ENCODE results near the gene NCKAP5. TPM values are rescaled to one million over a fixed set of nuclear protein-coding genes. Genes with fewer than 3 reads are reported as not detected.

NCKAP5 gene
- total and polyA plus RNA-seq, 8 donors, result 4.0 to 22.1 (median 14.4) TPM

GRCh38 chr2:133504566-133505505, 63.4 kb downstream of the NCKAP5 start:
- H3K27me3 ChIP-seq, result no peaks in the 10 kb centered on the region
- H3K36me3 ChIP-seq, result no peaks in the 10 kb centered on the region
- no peak for TF ChIP-seq CTCF (IDR thresholded peaks at IDR 0.05)
- no peaks in the 10 kb centered on the region for H3K9me3 ChIP-seq
- H3K4me1 ChIP-seq, result no peaks in the 10 kb centered on the region
- no peak overlapping the region for H3K4me3 ChIP-seq
- ATAC-seq, result no peak
- H3K27ac ChIP-seq, result no peak overlapping the region
- DNase-seq, result peak in 1 of 4 donors; percentile 44
- intact Hi-C loops (cut with DNase I), result no loop called here

GRCh38 chr2:133503927-133504326, 64.3 kb downstream of the NCKAP5 start:
- no peaks in the 10 kb centered on the region for H3K4me1 ChIP-seq
- DNase-seq, result no peak
- no peak for ATAC-seq
- H3K4me3 ChIP-seq, result no peak overlapping the region
- H3K27me3 ChIP-seq, result no peaks in the 10 kb centered on the region
- H3K36me3 ChIP-seq, result no peaks in the 10 kb centered on the region
- H3K9me3 ChIP-seq, result no peaks in the 10 kb centered on the region
- no peak for TF ChIP-seq CTCF (IDR thresholded peaks at IDR 0.05)
- H3K27ac ChIP-seq, result no peak overlapping the region
- intact Hi-C loops (cut with DNase I), result no loop called here

GRCh38 chr2:133503323-133503722, 64.9 kb downstream of the NCKAP5 start:
- Histone ChIP-seq H3K27me3 (no peaks in the 10 kb centered on the region), H3K9me3 (no peaks in the 10 kb centered on the region), H3K36me3 (no peaks in the 10 kb centered on the region), H3K27ac (no peak overlapping the region), H3K4me1 (no peaks in the 10 kb centered on the region), H3K4me3 (no peak overlapping the region)
- no peak for TF ChIP-seq CTCF (IDR thresholded peaks at IDR 0.05)
- ATAC-seq (no peak), DNase-seq (no peak)
- intact Hi-C loops (cut with DNase I), result no loop called here

GRCh38 chr2:133502678-133503077, 65.6 kb downstream of the NCKAP5 start:
- no peak overlapping the region for H3K27ac ChIP-seq
- no peaks in the 10 kb centered on the region for H3K36me3 ChIP-seq
- H3K4me3 ChIP-seq, result no peak overlapping the region
- H3K9me3 ChIP-seq, result no peaks in the 10 kb centered on the region
- H3K27me3 ChIP-seq, result no peaks in the 10 kb centered on the region
- H3K4me1 ChIP-seq, result no peaks in the 10 kb centered on the region
- TF ChIP-seq CTCF (IDR thresholded peaks at IDR 0.05), result no peak
- no peak for ATAC-seq
- DNase-seq, result no peak
- intact Hi-C loops (cut with DNase I), result no loop called here

GRCh38 chr2:133500917-133501316, 67.3 kb downstream of the NCKAP5 start:
- no peak for DNase-seq
- Histone ChIP-seq H3K4me3 (no peak overlapping the region), H3K27me3 (no peaks in the 10 kb centered on the region), H3K4me1 (no peaks in the 10 kb centered on the region), H3K27ac (no peak overlapping the region), H3K36me3 (no peaks in the 10 kb centered on the region), H3K9me3 (no peaks in the 10 kb centered on the region)
- intact Hi-C loops (cut with DNase I), result no loop called here
- TF ChIP-seq CTCF (IDR thresholded peaks at IDR 0.05), result no peak
- ATAC-seq, result no peak
